ENCODE measurements around the gene KANK3.

DNA sequence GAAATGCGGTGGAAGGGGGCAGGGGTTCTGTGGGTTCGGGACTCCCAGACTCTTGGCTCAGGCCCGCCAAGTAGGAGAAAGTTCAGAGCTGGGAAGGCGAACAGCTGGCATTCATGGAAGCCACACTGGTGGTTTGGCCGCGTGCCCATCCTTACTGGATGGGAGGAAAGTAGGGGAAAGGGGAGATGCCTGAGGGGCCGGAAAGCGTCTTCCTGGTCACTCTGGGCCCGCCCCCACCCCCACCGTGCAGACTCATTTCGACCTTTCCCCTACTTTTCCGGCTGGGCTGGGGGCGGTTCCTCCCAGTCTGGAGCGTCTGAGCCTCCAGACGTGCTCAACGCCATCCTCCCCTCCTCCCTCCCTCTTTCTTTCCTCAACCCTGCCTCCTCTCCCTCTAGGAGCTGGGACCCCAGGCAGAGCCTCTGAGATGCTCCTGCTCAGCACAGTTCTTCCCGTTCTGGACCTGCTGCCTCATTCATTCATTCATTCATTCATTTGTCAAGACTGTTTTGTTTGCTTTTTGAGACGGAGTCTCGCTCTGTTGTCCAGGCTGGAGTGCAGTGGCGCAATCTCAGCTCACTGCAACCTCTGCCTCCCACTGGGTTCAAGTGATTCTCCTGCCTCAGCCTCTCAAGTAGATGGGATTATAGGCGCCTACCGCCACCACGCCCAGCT, 24.4 kb upstream of the KANK3 start:
- TF ChIP-seq CTCF (IDR thresholded peaks at IDR 0.05; ENCODE audit: low read depth, low read length) (no peak), POLR2A (IDR thresholded peaks at IDR 0.05; ENCODE audit: extremely low read depth, insufficient read length) (no peak)
